ENCODE data around the gene DPPA3. TPM values are rescaled to one million over a fixed set of nuclear protein-coding genes. Genes with fewer than 3 reads are reported as not detected.
A peak's percentile ranks its signal among the peaks of the same experiment; 100 is the strongest.
"Not testable (repeated sequence)": the region's sequence is repeated elsewhere in the genome, so short reads cannot be mapped to it uniquely, and the experiment has no call there.

The DPPA3 gene
- not detected for total RNA-seq
- not detected for polyA plus RNA-seq

DNA sequence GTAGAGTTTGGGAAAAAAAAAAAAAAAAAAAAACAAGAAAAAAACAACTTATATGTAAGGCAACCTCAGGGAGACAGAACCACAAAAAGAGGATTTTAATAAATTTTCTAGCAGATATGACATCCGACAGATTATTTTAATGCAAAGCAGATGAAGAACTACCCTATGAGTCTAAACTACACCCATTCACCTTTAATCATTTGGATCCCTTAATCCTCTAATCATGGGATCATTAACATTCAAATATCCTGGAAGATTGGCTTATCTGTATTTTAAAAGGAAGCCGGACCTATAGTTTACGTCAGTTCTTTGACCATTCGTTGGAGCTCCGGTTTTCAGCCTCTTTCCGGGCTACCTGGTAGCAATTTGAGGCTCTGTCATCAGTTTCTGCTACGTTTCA, at the start of gene DPPA3:
DPPA3 (plus strand) TSS at position 301 of the 400 bp plus-strand sequence. CDS start 138 bp downstream, outside the sequence.
- Histone ChIP-seq H3K27me3 (ENCODE audit: control insufficient read depth, insufficient read depth, low read length) (no peaks in the 10 kb centered on the region), H3K4me1 (ENCODE audit: control insufficient read depth, insufficient read depth, low read length, poor library complexity, severe bottlenecking) (no peaks in the 10 kb centered on the region), H3K4me3 (ENCODE audit: low read depth, low read length) (no peak within 1 kb of the TSS), H3K36me3 (ENCODE audit: control insufficient read depth, insufficient read depth, low read length) (no peaks in the 10 kb centered on the region), H3K9me3 (ENCODE audit: control insufficient read depth in 2 of 2, low read length in 2 of 2) (no peaks in the 10 kb centered on the region), H3K27ac (ENCODE audit: insufficient read depth, low read length, poor library complexity, severe bottlenecking) (no peak within 1 kb of the TSS)
- DNase-seq (no peak), ATAC-seq (ENCODE audit: low read depth in 2 of 2) (no peak)
- H3K4me1 Mint-ChIP-seq, result no peaks in the 10 kb centered on the region
- peaks cover 4% of the 10 kb centered on the region for H3K27me3 Mint-ChIP-seq
- no peaks in the 10 kb centered on the region for H3K36me3 Mint-ChIP-seq
- peaks cover 0 to 3% (median 0%) of the 10 kb centered on the region in 7 donors for H3K9me3 Mint-ChIP-seq
- H3K4me3 Mint-ChIP-seq, result no peak within 1 kb of the TSS
- H3K27ac Mint-ChIP-seq, result peak within 1 kb of the TSS in 1 of 3 donors; percentile 56

DNA sequence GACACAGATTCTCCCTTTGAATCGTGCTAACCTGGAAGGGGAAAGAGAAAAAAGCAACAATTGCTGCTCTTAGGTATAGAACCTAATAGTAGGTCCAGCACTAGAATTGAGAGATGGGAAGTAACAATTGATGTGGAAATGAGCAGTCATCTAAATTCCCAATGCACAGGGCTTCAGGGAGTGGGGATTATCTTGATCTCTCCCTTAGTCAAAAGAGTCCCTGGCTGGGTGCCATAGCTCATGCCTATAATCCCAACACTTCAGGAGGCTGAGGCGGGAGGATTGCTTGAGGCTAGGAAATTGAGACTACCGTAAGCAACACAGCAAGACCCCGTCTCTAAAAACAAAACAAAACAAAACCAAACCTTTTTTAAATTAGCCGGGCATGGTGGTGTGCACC, 49.5 kb upstream of the DPPA3 start:
- H3K36me3 ChIP-seq (ENCODE audit: control insufficient read depth, insufficient read depth, low read length), result no peaks in the 10 kb centered on the region
- H3K27me3 Mint-ChIP-seq, result no peaks in the 10 kb centered on the region
- no peaks in the 10 kb centered on the region for H3K4me1 Mint-ChIP-seq
- H3K9me3 ChIP-seq (ENCODE audit: control insufficient read depth in 2 of 2, low read length in 2 of 2), result no peaks in the 10 kb centered on the region
- H3K4me3 ChIP-seq (ENCODE audit: low read depth, low read length), result no peak overlapping the region
- H3K27ac ChIP-seq (ENCODE audit: insufficient read depth, low read length, poor library complexity, severe bottlenecking), result no peak overlapping the region
- no peaks in the 10 kb centered on the region for H3K27me3 ChIP-seq (ENCODE audit: control insufficient read depth, insufficient read depth, low read length)
- no peaks in the 10 kb centered on the region for H3K4me1 ChIP-seq (ENCODE audit: control insufficient read depth, insufficient read depth, low read length, poor library complexity, severe bottlenecking)
- H3K36me3 Mint-ChIP-seq, result no peaks in the 10 kb centered on the region
- H3K4me3 Mint-ChIP-seq, result no peak overlapping the region
- H3K27ac Mint-ChIP-seq, result no peak overlapping the region
- ATAC-seq (ENCODE audit: low read depth in 2 of 2), result no peak
- no peak for DNase-seq
- no peaks in the 10 kb centered on the region for H3K9me3 Mint-ChIP-seq

DNA sequence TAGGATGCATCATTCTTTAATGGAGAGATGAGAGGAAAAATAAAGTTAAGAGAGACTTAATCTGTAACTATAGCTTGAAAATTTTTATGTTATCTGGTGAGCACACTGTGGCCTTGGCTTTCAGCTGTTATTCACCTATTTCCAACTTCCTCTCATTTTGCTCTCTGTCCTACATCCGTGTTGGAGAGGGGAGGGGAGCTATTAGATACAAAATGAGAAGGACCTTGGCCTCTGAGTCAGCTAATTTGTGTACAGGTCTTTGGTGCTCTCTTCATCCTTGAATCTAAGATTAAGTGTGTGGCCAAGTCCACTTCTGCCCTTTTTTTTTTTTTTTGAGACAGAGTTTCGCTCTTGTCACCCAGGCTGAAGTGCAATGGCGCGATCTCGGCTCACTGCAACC, 44.6 kb upstream of the DPPA3 start:
- Mint-ChIP-seq H3K27ac (no peak overlapping the region), H3K9me3 (no peaks in the 10 kb centered on the region), H3K27me3 (no peaks in the 10 kb centered on the region), H3K4me1 (no peaks in the 10 kb centered on the region), H3K36me3 (no peaks in the 10 kb centered on the region), H3K4me3 (no peak overlapping the region)
- no peak for ATAC-seq (ENCODE audit: low read depth in 2 of 2)
- no peak overlapping the region for H3K27ac ChIP-seq (ENCODE audit: insufficient read depth, low read length, poor library complexity, severe bottlenecking)
- no peak for DNase-seq
- no peaks in the 10 kb centered on the region for H3K27me3 ChIP-seq (ENCODE audit: control insufficient read depth, insufficient read depth, low read length)
- no peaks in the 10 kb centered on the region for H3K9me3 ChIP-seq (ENCODE audit: control insufficient read depth in 2 of 2, low read length in 2 of 2)
- H3K4me3 ChIP-seq (ENCODE audit: low read depth, low read length), result no peak overlapping the region
- H3K4me1 ChIP-seq (ENCODE audit: control insufficient read depth, insufficient read depth, low read length, poor library complexity, severe bottlenecking), result no peaks in the 10 kb centered on the region
- H3K36me3 ChIP-seq (ENCODE audit: control insufficient read depth, insufficient read depth, low read length), result no peaks in the 10 kb centered on the region

DNA sequence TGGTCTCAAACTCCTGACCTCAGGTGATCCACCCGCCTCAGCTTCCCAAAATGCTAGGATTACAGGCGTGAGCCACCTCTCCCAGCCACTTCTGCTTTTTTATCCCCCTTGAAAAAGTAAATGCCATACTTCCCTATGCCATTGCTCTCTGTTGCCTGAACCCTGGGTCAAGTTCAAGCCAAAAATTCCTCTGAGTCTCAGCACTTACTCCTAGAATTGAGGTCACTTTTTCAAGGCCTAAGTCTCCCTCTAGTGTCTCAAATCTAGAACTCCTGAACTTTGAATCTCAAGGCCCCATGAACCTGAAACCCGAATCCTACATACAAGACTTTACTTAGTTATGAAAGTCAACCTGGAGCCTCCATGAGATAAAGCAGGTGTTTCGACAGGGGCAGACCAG, 44.1 kb upstream of the DPPA3 start:
- H3K4me1 ChIP-seq (ENCODE audit: control insufficient read depth, insufficient read depth, low read length, poor library complexity, severe bottlenecking), result no peaks in the 10 kb centered on the region
- no peak overlapping the region for H3K27ac Mint-ChIP-seq
- no peaks in the 10 kb centered on the region for H3K36me3 ChIP-seq (ENCODE audit: control insufficient read depth, insufficient read depth, low read length)
- H3K4me3 Mint-ChIP-seq, result no peak overlapping the region
- no peaks in the 10 kb centered on the region for H3K9me3 ChIP-seq (ENCODE audit: control insufficient read depth in 2 of 2, low read length in 2 of 2)
- H3K4me1 Mint-ChIP-seq, result no peaks in the 10 kb centered on the region
- DNase-seq, result no peak
- H3K9me3 Mint-ChIP-seq, result no peaks in the 10 kb centered on the region
- no peaks in the 10 kb centered on the region for H3K36me3 Mint-ChIP-seq
- H3K4me3 ChIP-seq (ENCODE audit: low read depth, low read length), result no peak overlapping the region
- no peak for ATAC-seq (ENCODE audit: low read depth in 2 of 2)
- H3K27me3 Mint-ChIP-seq, result peaks cover 1% of the 10 kb centered on the region
- H3K27ac ChIP-seq (ENCODE audit: insufficient read depth, low read length, poor library complexity, severe bottlenecking), result no peak overlapping the region
- H3K27me3 ChIP-seq (ENCODE audit: control insufficient read depth, insufficient read depth, low read length), result no peaks in the 10 kb centered on the region

DNA sequence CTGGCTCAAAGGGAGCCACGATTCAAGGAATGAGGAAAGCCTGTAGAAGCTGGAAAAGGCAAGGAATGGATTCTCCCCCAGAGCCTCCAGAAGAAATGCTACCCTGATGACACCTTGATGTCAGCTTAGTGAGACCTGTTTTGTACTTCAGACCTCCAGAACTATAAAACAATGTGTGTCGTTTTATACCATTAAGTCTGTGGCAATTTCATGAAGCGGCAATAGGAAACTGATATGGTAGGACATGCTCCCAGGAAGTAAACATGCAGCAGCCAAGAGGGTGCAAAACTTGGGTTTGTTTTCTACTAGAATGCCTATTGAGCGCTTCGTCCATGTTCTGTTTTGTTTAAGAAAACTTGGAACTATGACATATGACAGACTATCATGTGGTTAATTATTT, 43.1 kb upstream of the DPPA3 start:
- no peak for DNase-seq
- Histone ChIP-seq H3K27ac (ENCODE audit: insufficient read depth, low read length, poor library complexity, severe bottlenecking) (no peak overlapping the region), H3K36me3 (ENCODE audit: control insufficient read depth, insufficient read depth, low read length) (no peaks in the 10 kb centered on the region), H3K9me3 (ENCODE audit: control insufficient read depth in 2 of 2, low read length in 2 of 2) (no peaks in the 10 kb centered on the region), H3K4me3 (ENCODE audit: low read depth, low read length) (no peak overlapping the region), H3K27me3 (ENCODE audit: control insufficient read depth, insufficient read depth, low read length) (no peaks in the 10 kb centered on the region), H3K4me1 (ENCODE audit: control insufficient read depth, insufficient read depth, low read length, poor library complexity, severe bottlenecking) (no peaks in the 10 kb centered on the region)
- Mint-ChIP-seq H3K4me1 (no peaks in the 10 kb centered on the region), H3K4me3 (no peak overlapping the region), H3K36me3 (no peaks in the 10 kb centered on the region), H3K27me3 (peaks cover 4% of the 10 kb centered on the region), H3K9me3 (no peaks in the 10 kb centered on the region), H3K27ac (no peak overlapping the region)
- no peak for ATAC-seq (ENCODE audit: low read depth in 2 of 2)

DNA sequence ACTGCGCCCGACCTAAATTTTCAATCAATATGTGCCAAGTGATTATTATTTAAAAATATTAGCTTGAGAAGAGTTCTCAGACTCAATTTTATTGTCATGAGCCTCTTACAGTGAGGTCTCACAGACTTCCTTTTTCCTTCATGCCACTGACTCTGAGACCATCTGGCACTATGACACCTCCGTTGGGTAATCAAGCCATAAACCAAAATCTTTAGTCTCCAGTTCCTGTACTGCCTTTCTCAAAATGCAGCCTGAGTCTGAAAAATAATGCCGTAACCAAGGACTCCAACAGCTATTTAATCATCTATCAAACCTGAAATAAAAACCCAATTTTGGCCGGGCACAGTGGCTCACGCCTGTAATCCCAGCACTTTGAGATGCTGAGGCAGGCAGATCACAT, 35.8 kb upstream of the DPPA3 start:
- not testable (repeated sequence) for H3K4me3 Mint-ChIP-seq; ATAC-seq (ENCODE audit: low read depth in 2 of 2); H3K27ac ChIP-seq (ENCODE audit: insufficient read depth, low read length, poor library complexity, severe bottlenecking); DNase-seq; H3K9me3 Mint-ChIP-seq; H3K36me3 Mint-ChIP-seq; H3K4me3 ChIP-seq (ENCODE audit: low read depth, low read length); H3K4me1 ChIP-seq (ENCODE audit: control insufficient read depth, insufficient read depth, low read length, poor library complexity, severe bottlenecking); H3K27ac Mint-ChIP-seq; H3K27me3 ChIP-seq (ENCODE audit: control insufficient read depth, insufficient read depth, low read length); H3K9me3 ChIP-seq (ENCODE audit: control insufficient read depth in 2 of 2, low read length in 2 of 2); H3K36me3 ChIP-seq (ENCODE audit: control insufficient read depth, insufficient read depth, low read length)
- H3K27me3 Mint-ChIP-seq, result peaks cover 26% of the 10 kb centered on the region
- peaks cover 0 to 11% (median 0%) of the 10 kb centered on the region in 4 donors for H3K4me1 Mint-ChIP-seq

DNA sequence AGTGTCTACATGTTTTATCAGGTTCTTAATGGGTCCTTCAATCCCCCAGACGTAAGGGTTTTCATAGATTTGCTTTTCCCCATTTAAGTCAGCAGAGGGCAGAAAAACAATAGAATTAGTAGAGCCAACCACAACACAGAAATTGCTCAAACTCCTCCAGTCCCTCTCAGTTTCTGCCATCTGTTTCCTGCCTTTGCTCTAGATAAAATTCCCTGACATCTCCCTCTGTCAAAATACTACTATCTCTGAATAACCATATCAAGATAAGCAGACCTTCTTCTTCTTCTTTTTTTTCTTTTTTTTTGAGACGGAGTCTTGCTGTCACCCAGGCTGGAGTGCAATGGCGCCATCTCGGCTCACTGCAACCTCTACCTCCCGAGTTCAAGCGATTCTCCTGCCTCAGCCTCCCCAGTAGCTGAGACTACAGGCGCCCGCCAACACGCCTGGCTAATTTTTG, 33.8 kb upstream of the DPPA3 start:
- ATAC-seq (ENCODE audit: low read depth in 2 of 2); H3K9me3 Mint-ChIP-seq; H3K4me1 ChIP-seq (ENCODE audit: control insufficient read depth, insufficient read depth, low read length, poor library complexity, severe bottlenecking); H3K27me3 ChIP-seq (ENCODE audit: control insufficient read depth, insufficient read depth, low read length); H3K36me3 ChIP-seq (ENCODE audit: control insufficient read depth, insufficient read depth, low read length); H3K27ac ChIP-seq (ENCODE audit: insufficient read depth, low read length, poor library complexity, severe bottlenecking); H3K36me3 Mint-ChIP-seq; H3K27ac Mint-ChIP-seq; H3K9me3 ChIP-seq (ENCODE audit: control insufficient read depth in 2 of 2, low read length in 2 of 2): not testable (repeated sequence)
- Mint-ChIP-seq H3K27me3 (peaks cover 22% of the 10 kb centered on the region), H3K4me1 (peaks cover 0 to 11% (median 0%) of the 10 kb centered on the region in 4 donors), H3K4me3 (peak overlapping the region in 2 of 4 donors; percentile 16 to 35)
- peak in 2 of 3 donors; percentile 4 to 40 for DNase-seq
- peak overlapping the region; percentile 37 for H3K4me3 ChIP-seq (ENCODE audit: low read depth, low read length)

DNA sequence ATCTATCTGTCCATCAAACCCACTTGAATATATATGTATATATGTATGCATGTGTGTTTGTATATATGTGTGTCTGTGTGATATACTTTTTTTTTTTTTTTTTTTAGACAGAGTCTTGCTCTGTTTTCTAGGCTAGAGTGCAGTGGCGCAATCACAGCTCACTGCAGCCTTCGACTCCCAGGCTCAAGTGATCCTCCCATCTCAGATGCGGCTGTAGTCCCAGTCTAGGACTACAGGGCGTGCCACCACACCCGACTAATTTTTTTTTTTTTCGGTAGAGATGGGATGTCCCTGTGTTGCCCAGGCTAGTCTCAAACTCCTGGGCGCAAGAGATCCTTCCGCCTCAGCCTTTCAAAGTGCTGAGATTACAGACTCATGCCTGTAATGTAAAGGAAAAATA, 32.5 kb upstream of the DPPA3 start:
- Mint-ChIP-seq H3K4me1 (peaks cover 0 to 11% (median 0%) of the 10 kb centered on the region in 4 donors), H3K4me3 (no peak overlapping the region), H3K27ac (no peak overlapping the region), H3K9me3 (no peaks in the 10 kb centered on the region), H3K36me3 (no peaks in the 10 kb centered on the region), H3K27me3 (peaks cover 25% of the 10 kb centered on the region)
- H3K36me3 ChIP-seq (ENCODE audit: control insufficient read depth, insufficient read depth, low read length), result no peaks in the 10 kb centered on the region
- no peak overlapping the region for H3K27ac ChIP-seq (ENCODE audit: insufficient read depth, low read length, poor library complexity, severe bottlenecking)
- no peaks in the 10 kb centered on the region for H3K9me3 ChIP-seq (ENCODE audit: control insufficient read depth in 2 of 2, low read length in 2 of 2)
- DNase-seq (no peak), ATAC-seq (ENCODE audit: low read depth in 2 of 2) (no peak)
- no peaks in the 10 kb centered on the region for H3K27me3 ChIP-seq (ENCODE audit: control insufficient read depth, insufficient read depth, low read length)
- H3K4me1 ChIP-seq (ENCODE audit: control insufficient read depth, insufficient read depth, low read length, poor library complexity, severe bottlenecking), result no peaks in the 10 kb centered on the region
- no peak overlapping the region for H3K4me3 ChIP-seq (ENCODE audit: low read depth, low read length)
